IMR-90 (cell line): ENCODE data around the gene PCSK5. TPM values are rescaled to one million over a fixed set of nuclear protein-coding genes. Genes with fewer than 3 reads are reported as not detected.
A peak's percentile ranks its signal among the peaks of the same experiment; 100 is the strongest.

Source experiments
- ATAC-seq: fragments of 200-7000 bp; cut with Tn5 transposase; 2 replicates; pipeline ENCODE4 v1.9.1; 2020; ENCODE audit warnings: low read depth, mild to moderate bottlenecking, moderate library complexity
- BruUV-seq: library from RNA; stranded (reverse); fragments of 400-500 nt; replicated peaks from 2 replicates; lab custom pipeline; 2021; lab: Mats Ljungman, UMichigan
- CTCF ChIA-PET: fragments of 300-600 bp; formaldehyde crosslinking; extraction: SDS; loops from one replicate; lab custom pipeline; 2021; ENCODE audit warnings: antibody characterized with exemption; lab: Yijun Ruan, JAX
- POLR2A ChIA-PET: fragments of 300-600 bp; sonication (Branson Sonifier 250); formaldehyde crosslinking; loops from one replicate; lab custom pipeline; 2022; ENCODE audit warnings: antibody characterized with exemption; ENCODE audit not compliant: unreplicated experiment; lab: Charles Lee
- DNase-seq: peaks from one replicate; pipeline ENCODE4 v3.0.0; 2013
- H2AFZ ChIP-seq: replicated peaks from 2 replicates; pipeline ENCODE3; 2013; ENCODE audit warnings: low read length, mild to moderate bottlenecking; ENCODE audit not compliant: poor library complexity
- H2AK5ac ChIP-seq: 2 replicates; pipeline ENCODE4 v1.6.1; 2013; ENCODE audit warnings: low read depth, low read length, inconsistent platforms
- H2AK9ac ChIP-seq: replicated peaks from 2 replicates; pipeline ENCODE3; 2013; ENCODE audit warnings: mild to moderate bottlenecking, low read depth, low read length, moderate library complexity; ENCODE audit not compliant: poor library complexity
- H2BK120ac ChIP-seq: 2 replicates; pipeline ENCODE4 v1.6.1; 2013; ENCODE audit warnings: low read depth, low read length, inconsistent platforms
- H2BK15ac ChIP-seq: 3 replicates; pipeline ENCODE4 v1.6.1; 2013; ENCODE audit warnings: low read depth, low read length, inconsistent platforms
- H2BK20ac ChIP-seq: 2 replicates; pipeline ENCODE4 v1.6.1; 2013; ENCODE audit warnings: low read depth, mild to moderate bottlenecking, inconsistent platforms, low read length, moderate library complexity
- H2BK5ac ChIP-seq: 2 replicates; pipeline ENCODE4 v1.6.1; 2013; ENCODE audit warnings: mild to moderate bottlenecking, low read depth, low read length, inconsistent platforms; ENCODE audit not compliant: poor library complexity, severe bottlenecking
- H3K14ac ChIP-seq: replicated peaks from 2 replicates; pipeline ENCODE4 v1.6.1; 2013; ENCODE audit warnings: low read depth, low read length, inconsistent platforms
- H3K18ac ChIP-seq: 2 replicates; pipeline ENCODE4 v1.6.1; 2013; ENCODE audit warnings: low read depth, low read length, control low read depth
- H3K23ac ChIP-seq: 2 replicates; pipeline ENCODE4 v1.6.1; 2013; ENCODE audit warnings: low read depth, low read length, inconsistent platforms
- H3K27ac ChIP-seq: 2 replicates; pipeline ENCODE4 v1.5.1; 2013; ENCODE audit warnings: mild to moderate bottlenecking, control low read depth, low read length; ENCODE audit not compliant: insufficient read depth
- H3K27me3 ChIP-seq: 2 replicates; pipeline ENCODE4 v1.6.1; 2013; ENCODE audit warnings: low read length; ENCODE audit not compliant: control insufficient read depth, insufficient read depth
- H3K36me3 ChIP-seq: 2 replicates; pipeline ENCODE4 v1.6.1; 2013; ENCODE audit warnings: low read length, mixed read lengths; ENCODE audit not compliant: control insufficient read depth, insufficient read depth
- H3K4ac ChIP-seq: 2 replicates; pipeline ENCODE4 v1.6.1; 2013; ENCODE audit warnings: low read depth, low read length, inconsistent platforms
- H3K4me1 ChIP-seq: 2 replicates; pipeline ENCODE4 v1.6.1; 2013; ENCODE audit warnings: low read length, mixed read lengths; ENCODE audit not compliant: control insufficient read depth, insufficient read depth
- H3K4me2 ChIP-seq: 2 replicates; pipeline ENCODE4 v1.6.1; 2013; ENCODE audit warnings: low read depth, mild to moderate bottlenecking, control low read depth, low read length, moderate library complexity
- H3K4me3 ChIP-seq: 2 replicates; pipeline ENCODE4 v1.5.1; 2013; ENCODE audit warnings: low read depth, mild to moderate bottlenecking, control low read depth, low read length, moderate library complexity; ENCODE audit not compliant: insufficient read depth
- H3K56ac ChIP-seq: 2 replicates; pipeline ENCODE4 v1.6.1; 2013; ENCODE audit warnings: low read length, inconsistent platforms; ENCODE audit not compliant: insufficient read depth; ENCODE audit errors: extremely low read depth
- H3K79me1 ChIP-seq, 2 experiments: 2 replicates each; pipeline ENCODE4 v1.6.1; 2013; ENCODE audit warnings: low read length in 2 of 2, inconsistent platforms in 1 of 2, low read depth in 1 of 2
- H3K9ac ChIP-seq: 2 replicates; pipeline ENCODE4 v1.6.1; 2013; ENCODE audit warnings: low read depth, low read length, control low read depth
- H3K9me1 ChIP-seq: 2 replicates; pipeline ENCODE4 v1.6.1; 2013; ENCODE audit warnings: low read length, inconsistent platforms; ENCODE audit not compliant: insufficient read depth
- H3K9me3 ChIP-seq: 2 replicates; pipeline ENCODE4 v1.6.1; 2013; ENCODE audit warnings: low read length; ENCODE audit not compliant: control insufficient read depth, insufficient read depth
- H4K20me1 ChIP-seq: 2 replicates; pipeline ENCODE4 v1.6.1; 2013; ENCODE audit warnings: low read length, inconsistent platforms; ENCODE audit not compliant: insufficient read depth
- H4K5ac ChIP-seq: 2 replicates; pipeline ENCODE4 v1.6.1; 2013; ENCODE audit warnings: mild to moderate bottlenecking, low read depth, low read length, control low read depth
- H4K8ac ChIP-seq, 2 experiments: 2 replicates each; pipeline ENCODE4 v1.6.1; 2013; ENCODE audit warnings: low read depth in 2 of 2, low read length in 2 of 2, control low read depth in 1 of 2, inconsistent platforms in 1 of 2
- H4K91ac ChIP-seq: 2 replicates; pipeline ENCODE4 v1.6.1; 2013; ENCODE audit warnings: low read depth, low read length, inconsistent platforms; ENCODE audit not compliant: insufficient read depth
- CHD1 ChIP-seq: IDR thresholded peaks from 2 replicates; pipeline ENCODE4 v1.6.1; 2012; ENCODE audit warnings: low read depth, low read length, improper control_type of control experiment
- CTCF ChIP-seq: conservative IDR thresholded peaks from 2 replicates; pipeline ENCODE4 v1.5.1; 2012; ENCODE audit warnings: mild to moderate bottlenecking, low read depth, low read length, improper control_type of control experiment
- MAZ ChIP-seq: IDR thresholded peaks from 2 replicates; pipeline ENCODE4 v1.6.1; 2012; ENCODE audit warnings: low read depth, mild to moderate bottlenecking, low read length, improper control_type of control experiment, moderate library complexity, borderline replicate concordance
- MXI1 ChIP-seq: IDR thresholded peaks from 2 replicates; pipeline ENCODE4 v1.6.1; 2012; ENCODE audit warnings: low read depth, mild to moderate bottlenecking, low read length, moderate library complexity, borderline replicate concordance
- POLR2A ChIP-seq: IDR thresholded peaks from 2 replicates; pipeline ENCODE4 v1.6.1; 2012; ENCODE audit warnings: mild to moderate bottlenecking, low read depth, low read length
- SMC3 ChIP-seq: fragments of 150-350 bp; IDR thresholded peaks from 2 replicates; pipeline ENCODE4 v1.6.1; 2016; ENCODE audit warnings: low read depth, mild to moderate bottlenecking, antibody characterized with exemption, low read length, moderate library complexity
- USF2 ChIP-seq: fragments of 150-350 bp; IDR thresholded peaks from 2 replicates; pipeline ENCODE4 v1.6.1; 2017; ENCODE audit warnings: mild to moderate bottlenecking, antibody characterized with exemption, low read length, low read depth
- WGBS, 2 experiments: methylation state at CpG; one replicate each; pipeline versions ENCODE4 v1.1.5 to v1.1.7; 2013; ENCODE audit warnings: missing lambda C conversion rate in 2 of 2; ENCODE audit not compliant: insufficient read length in 1 of 2; ENCODE audit errors: extremely low coverage in 2 of 2; 5-methylcytosine and 5-hydroxymethylcytosine counted together
- dilution Hi-C: fragments of 300-500 bp; cut with HindIII; formaldehyde crosslinking; loops from one replicate; pipeline ENCODE4 v1.14.3; 2018; ENCODE audit warnings: low sequenced_read_pairs; ENCODE audit not compliant: unreplicated experiment
- in situ Hi-C: fragments of 300-500 bp; cut with MboI; formaldehyde crosslinking; loops from 3 replicates; pipeline ENCODE4 v1.14.3; 2019; ENCODE audit warnings: low sequenced_read_pairs, inconsistent platforms, mixed read lengths
- intact Hi-C: fragments of 100-400 bp; cut with micrococcal nuclease; formaldehyde crosslinking; loops from 2 replicates; pipeline ENCODE4 v1.10.0; 2022
- polyA plus RNA-seq, 3 experiments: library from polyadenylated mRNA; depleted of rRNA; stranded (reverse); fragments of >200 nt; gene quantifications; 2 replicates each; pipeline ENCODE4 v1.2.3, GENCODE V29; 2012; ENCODE audit warnings: low replicate concordance in 1 of 3
- total RNA-seq: library from RNA; depleted of rRNA; stranded (reverse); fragments of >200 nt; gene quantifications from 2 replicates; pipeline ENCODE4 v1.2.3, GENCODE V29; 2012

The PCSK5 gene
- total and polyA plus RNA-seq, 2 of the 4 experiments (the other 2 are of a cell fraction): 1.5 to 3.0 TPM

- H2AFZ ChIP-seq: peak overlapping the region; percentile 24
Observed at GRCh38 chr9:76067696-76068095, 177.2 kb downstream of the PCSK5 start.

More at GRCh38 chr9:76067696-76068095, 177.2 kb downstream of the PCSK5 start:
- 25% methylated on average over 8 of the region's 11 CpGs; no CpG with 5 or more reads in 1 of the 2 experiments for whole genome bisulfite sequencing, 2 experiments
- DNase-seq: peak; percentile 1
- Histone ChIP-seq H3K9me1 (no peaks in the 10 kb centered on the region), H2AK9ac (no peak overlapping the region), H3K14ac (no peak overlapping the region), H4K5ac (no peak overlapping the region), H3K27ac (no peak overlapping the region), H4K91ac (no peak overlapping the region), H3K79me1 (no peaks in the 10 kb centered on the region), H3K56ac (no peak overlapping the region), H2BK15ac (no peak overlapping the region), H2BK5ac (no peak overlapping the region), H3K18ac (no peak overlapping the region), H2AK5ac (no peak overlapping the region), H2BK120ac (no peak overlapping the region), H3K4me3 (no peak overlapping the region), H3K23ac (no peak overlapping the region; the same call in 1 of the 2 replicates), H3K9me3 (no peaks in the 10 kb centered on the region), H2BK20ac (no peak overlapping the region), H3K4ac (no peak overlapping the region), H4K20me1 (no peaks in the 10 kb centered on the region), H3K9ac (no peak overlapping the region), H4K8ac (no peak overlapping the region), H3K27me3 (no peaks in the 10 kb centered on the region), H3K4me1 (no peaks in the 10 kb centered on the region), H3K36me3 (peaks cover 2% of the 10 kb centered on the region; the same call in 1 of the 2 replicates), H3K4me2 (no peak overlapping the region)
- intact Hi-C loops: no loop called here
- in situ Hi-C loops: no loop called here
- no peak for TF ChIP-seq MAZ
- no peak for TF ChIP-seq CTCF
- TF ChIP-seq CHD1: no peak
- TF ChIP-seq MXI1: no peak
- no peak for TF ChIP-seq USF2
- TF ChIP-seq POLR2A: no peak
- no peak for TF ChIP-seq SMC3
- dilution Hi-C loops: no loop called here
- no peak for ATAC-seq
- no TSS peak for BruUV-seq
- CTCF ChIA-PET: no interaction called here
- POLR2A ChIA-PET: no interaction called here
